CD14-positive monocyte (primary cell): Measurements from ENCODE around the gene ELF1. TPM values are rescaled to one million over a fixed set of nuclear protein-coding genes. Genes with fewer than 3 reads are reported as not detected.
A peak's percentile ranks its signal among the peaks of the same experiment; 100 is the strongest.

ENCODE experiments used
- DNase-seq, 3 donors: peaks; one replicate each; pipeline ENCODE4 v3.0.0-alpha.2; 2011 to 2022
- H2AFZ ChIP-seq: 2 replicates; pipeline ENCODE4 v1.6.0; 2012; ENCODE audit warnings: mild to moderate bottlenecking, low read depth, low read length, inconsistent platforms; ENCODE audit not compliant: insufficient read depth, poor library complexity, severe bottlenecking
- H3K27ac ChIP-seq, 2 donors: 1 replicate in 1 of 2; 2 replicates in 1 of 2; pipeline ENCODE4 v1.5.1; 2012 to 2013; ENCODE audit warnings: low read length in 2 of 2, control low read depth in 1 of 2, inconsistent platforms in 1 of 2, low read depth in 1 of 2, mild to moderate bottlenecking in 1 of 2
- H3K27me3 ChIP-seq, 2 donors: one replicate each; pipeline versions ENCODE4 v1.6.0 to v1.6.1; 2011 to 2013; ENCODE audit warnings: low read length in 2 of 2; ENCODE audit not compliant: control insufficient read depth in 2 of 2, insufficient read depth in 2 of 2
- H3K36me3 ChIP-seq, 2 donors: replicated peaks in 1 of 2; 1 replicate in 1 of 2; 2 replicates in 1 of 2; pipeline versions ENCODE4 v1.5.1 to v1.6.1; 2012 to 2013; ENCODE audit warnings: low read length in 2 of 2, control low read depth in 1 of 2, inconsistent platforms in 1 of 2, mild to moderate bottlenecking in 1 of 2; ENCODE audit not compliant: insufficient read depth in 2 of 2, control insufficient read depth in 1 of 2
- H3K4me1 ChIP-seq, 2 donors: 1 replicate in 1 of 2; 2 replicates in 1 of 2; pipeline versions ENCODE4 v1.5.1 to v1.6.1; 2012 to 2013; ENCODE audit warnings: low read length in 2 of 2, control low read depth in 1 of 2, inconsistent platforms in 1 of 2, mild to moderate bottlenecking in 1 of 2, moderate library complexity in 1 of 2; ENCODE audit not compliant: insufficient read depth in 2 of 2, control insufficient read depth in 1 of 2
- H3K4me2 ChIP-seq: replicated peaks from 2 replicates; pipeline ENCODE3; 2012; ENCODE audit warnings: low read length, moderate library complexity, mild to moderate bottlenecking; ENCODE audit not compliant: poor library complexity, severe bottlenecking; ENCODE audit errors: extremely low read depth
- H3K4me3 ChIP-seq, 3 experiments: fragments of 200-600 bp in 1 of 3; sonication (generic) in 1 of 3; replicated peaks in 1 of 3; 1 replicate in 2 of 3; 2 replicates in 1 of 3; pipeline ENCODE4 v1.5.1; 2011 to 2013; ENCODE audit warnings: low read length in 3 of 3, mild to moderate bottlenecking in 3 of 3, control low read depth in 2 of 3, low read depth in 2 of 3, inconsistent platforms in 1 of 3, moderate library complexity in 1 of 3
- H3K79me2 ChIP-seq: 2 replicates; pipeline ENCODE4 v1.6.0; 2012; ENCODE audit warnings: mild to moderate bottlenecking, control low read depth, inconsistent platforms, low read length, moderate library complexity; ENCODE audit not compliant: insufficient read depth
- H3K9ac ChIP-seq: 2 replicates; pipeline ENCODE4 v1.6.0; 2017; ENCODE audit warnings: low read length, mild to moderate bottlenecking; ENCODE audit not compliant: insufficient read depth, poor library complexity, severe bottlenecking
- H3K9me3 ChIP-seq, 2 donors: replicated peaks in 1 of 2; 1 replicate in 1 of 2; 2 replicates in 1 of 2; pipeline versions ENCODE4 v1.5.1 to v1.6.1; 2012 to 2013; ENCODE audit warnings: low read length in 2 of 2, control low read depth in 1 of 2; ENCODE audit not compliant: control insufficient read depth in 1 of 2, insufficient read depth in 1 of 2
- H4K20me1 ChIP-seq: 2 replicates; pipeline ENCODE4 v1.6.0; 2012; ENCODE audit warnings: mild to moderate bottlenecking, low read length, control low read depth, moderate library complexity; ENCODE audit not compliant: insufficient read depth
- H3K27ac Mint-ChIP-seq, 7 donors: one replicate each; pipeline ENCODE4 v1.8.0; 2020; ENCODE audit warnings: mild to moderate bottlenecking in 7 of 7, mixed read lengths in 7 of 7, moderate library complexity in 6 of 7, inconsistent platforms in 2 of 7
- H3K27me3 Mint-ChIP-seq, 3 donors: one replicate each; pipeline ENCODE4 v1.8.0; 2021 to 2022; ENCODE audit warnings: low read depth in 3 of 3, mild to moderate bottlenecking in 3 of 3, mixed read lengths in 3 of 3, moderate library complexity in 3 of 3, inconsistent platforms in 1 of 3
- H3K36me3 Mint-ChIP-seq, 2 donors: one replicate each; pipeline ENCODE4 v1.8.0; 2020; ENCODE audit warnings: mixed read lengths in 2 of 2, inconsistent platforms in 1 of 2, mild to moderate bottlenecking in 1 of 2
- H3K4me1 Mint-ChIP-seq: one replicate; pipeline ENCODE4 v1.8.0; 2020; ENCODE audit warnings: mild to moderate bottlenecking, mixed read lengths
- H3K4me3 Mint-ChIP-seq, 2 donors: one replicate each; pipeline ENCODE4 v1.8.0; 2020; ENCODE audit warnings: mild to moderate bottlenecking in 2 of 2, mixed read lengths in 2 of 2, moderate library complexity in 1 of 2
- H3K9me3 Mint-ChIP-seq, 7 donors: one replicate each; pipeline ENCODE4 v1.8.0; 2020 to 2022; ENCODE audit warnings: mixed read lengths in 7 of 7, mild to moderate bottlenecking in 6 of 7, moderate library complexity in 6 of 7, inconsistent platforms in 2 of 7
- CTCF ChIP-seq: fragments of 200-600 bp; IDR thresholded peaks from one replicate; pipeline ENCODE4 v1.8.0; 2022; ENCODE audit warnings: antibody characterized with exemption, mild to moderate bottlenecking
- WGBS: methylation state at CpG from one replicate; pipeline ENCODE4 v1.1.5; 2013; ENCODE audit warnings: missing lambda C conversion rate; ENCODE audit not compliant: insufficient coverage; 5-methylcytosine and 5-hydroxymethylcytosine counted together
- intact Hi-C, 2 donors: fragments of 100-400 bp; cut with micrococcal nuclease; formaldehyde crosslinking; loops; one replicate each; pipeline versions ENCODE4 v1.15.0 to v1.15.1; 2023
- polyA plus RNA-seq, 3 donors: library from polyadenylated mRNA; depleted of rRNA in 1 of 3; unstranded in 2 of 3; stranded (reverse) in 1 of 3; fragments of 300-500 nt in 2 of 3; fragments of >200 nt in 1 of 3; fragmentation: Illumina TruSeq in 2 of 3; gene quantifications; 1 replicate in 2 of 3; 2 replicates in 1 of 3; pipeline ENCODE4 v1.2.3, GENCODE V29; 2012 to 2021

Gene ELF1
- polyA plus RNA-seq, 3 donors: 63.1 to 83.3 (median 83.3) TPM

GRCh38 chr13:40971321-40971720 is 47.8 kb downstream of the ELF1 start:
- Histone ChIP-seq H4K20me1 (peaks cover 100% of the 10 kb centered on the region), H3K9ac (no peak overlapping the region), H2AFZ (no peak overlapping the region), H3K79me2 (peaks cover 100% of the 10 kb centered on the region), H3K27me3 (no peaks in the 10 kb centered on the region), H3K4me1 (peaks cover 73 to 100% of the 10 kb centered on the region in 2 donors), H3K4me2 (no peak overlapping the region), H3K4me3 (no peak overlapping the region), H3K36me3 (peaks cover 1 to 4% of the 10 kb centered on the region in 2 donors), H3K27ac (peak overlapping the region; percentile 39 to 60), H3K9me3 (no peaks in the 10 kb centered on the region)
- Mint-ChIP-seq H3K9me3 (no peaks in the 10 kb centered on the region), H3K27ac (peak overlapping the region; percentile 18 to 76 (median 47)), H3K4me3 (no peak overlapping the region), H3K36me3 (peaks cover 20 to 23% of the 10 kb centered on the region in 2 donors), H3K4me1 (peaks cover 95% of the 10 kb centered on the region), H3K27me3 (no peaks in the 10 kb centered on the region)
- no peak for TF ChIP-seq CTCF
- no peak for DNase-seq
- no CpG with 5 or more reads among the region's 4 CpGs for WGBS
- intact Hi-C loops: no loop called here

- peaks cover 15 to 18% of the 10 kb centered on the region in 2 donors for H3K36me3 Mint-ChIP-seq
- intact Hi-C loops: no loop called here
- peak overlapping the region in 1 of 2 donors; percentile 30 for H3K4me3 Mint-ChIP-seq
- H3K9me3 Mint-ChIP-seq: no peaks in the 10 kb centered on the region
- Histone ChIP-seq H3K9ac (no peak overlapping the region), H3K27ac (peak overlapping the region in 1 of 2 donors; percentile 71), H3K4me1 (peaks cover 72 to 99% of the 10 kb centered on the region in 2 donors), H2AFZ (no peak overlapping the region), H3K36me3 (no peaks in the 10 kb centered on the region), H4K20me1 (peaks cover 100% of the 10 kb centered on the region), H3K4me3 (no peak overlapping the region), H3K27me3 (no peaks in the 10 kb centered on the region), H3K9me3 (no peaks in the 10 kb centered on the region), H3K4me2 (peak overlapping the region; percentile 60), H3K79me2 (peaks cover 100% of the 10 kb centered on the region)
- no CpG with 5 or more reads among the region's 4 CpGs for WGBS
- peaks cover 93% of the 10 kb centered on the region for H3K4me1 Mint-ChIP-seq
- no peak for TF ChIP-seq CTCF
- DNase-seq: no peak
- H3K27ac Mint-ChIP-seq: peak overlapping the region in 4 of 7 donors; percentile 8 to 81 (median 78)
- H3K27me3 Mint-ChIP-seq: no peaks in the 10 kb centered on the region
These were observed 48.3 kb downstream of the ELF1 start for GRCh38 chr13:40970803-40971202.
